ENCODE data around the gene GPC6. TPM values are rescaled to one million over a fixed set of nuclear protein-coding genes. Genes with fewer than 3 reads are reported as not detected.

Gene GPC6
- polyA plus RNA-seq, 1 donor from 2014 or later, result 9.0 TPM

DNA sequence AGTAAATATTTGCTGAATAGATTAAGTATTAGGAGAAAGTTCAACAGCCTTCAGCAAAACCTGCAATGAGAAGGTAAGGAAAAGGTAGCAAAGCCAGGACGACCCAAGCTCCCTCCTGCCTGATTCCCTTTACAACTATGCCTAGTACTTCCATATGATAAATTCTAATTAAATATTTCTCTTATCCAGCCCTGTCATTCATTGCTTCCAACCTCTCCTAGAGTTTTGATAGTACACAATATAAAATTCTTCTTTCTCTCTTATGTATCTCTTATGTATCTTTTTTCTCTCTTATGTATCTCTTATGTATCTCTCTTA, 1065.7 kb downstream of the GPC6 start:
- H3K4me2 ChIP-seq (ENCODE audit: low read length), result no peak overlapping the region
- H3K4me3 ChIP-seq (ENCODE audit: low read length), result no peak overlapping the region
- H3K9me2 ChIP-seq (ENCODE audit: insufficient read depth, low read length), result no peaks in the 10 kb centered on the region
- H3K27me3 ChIP-seq (ENCODE audit: insufficient read depth, low read depth, low read length), result no peaks in the 10 kb centered on the region
- no peak overlapping the region for H3K9ac ChIP-seq (ENCODE audit: low read length)
- H3K27ac ChIP-seq (ENCODE audit: low read length), result no peak overlapping the region
- H3K79me2 ChIP-seq (replicated peaks; ENCODE audit: insufficient read depth, low read length), result no peaks in the 10 kb centered on the region
- no peaks in the 10 kb centered on the region for H3K36me3 ChIP-seq (ENCODE audit: insufficient read depth, low read length)
- H2AFZ ChIP-seq (ENCODE audit: low read depth, low read length), result no peak overlapping the region
- no peaks in the 10 kb centered on the region for H3F3A ChIP-seq (ENCODE audit: insufficient read depth, low read length, poor library complexity, severe bottlenecking)
- no peaks in the 10 kb centered on the region for H4K20me1 ChIP-seq (ENCODE audit: insufficient read depth)
- TF ChIP-seq CTCF (IDR thresholded peaks at IDR 0.05; ENCODE audit: poor library complexity, severe bottlenecking), result no peak
- TF ChIP-seq EZH2 (IDR thresholded peaks at IDR 0.05; ENCODE audit: borderline replicate concordance, insufficient read depth, low read length, poor library complexity, severe bottlenecking), result no peak
- no peak for TF ChIP-seq POLR2AphosphoS5 (IDR thresholded peaks at IDR 0.05)
- TF ChIP-seq TAF1 (IDR thresholded peaks at IDR 0.05; ENCODE audit: low read depth), result no peak
- no peak for TF ChIP-seq SMC3 (conservative IDR thresholded peaks at IDR 0.05; ENCODE audit: poor library complexity)
- no peak for TF ChIP-seq MXI1 (conservative IDR thresholded peaks at IDR 0.05; ENCODE audit: poor library complexity, severe bottlenecking)
- TF ChIP-seq, protein P1, sequence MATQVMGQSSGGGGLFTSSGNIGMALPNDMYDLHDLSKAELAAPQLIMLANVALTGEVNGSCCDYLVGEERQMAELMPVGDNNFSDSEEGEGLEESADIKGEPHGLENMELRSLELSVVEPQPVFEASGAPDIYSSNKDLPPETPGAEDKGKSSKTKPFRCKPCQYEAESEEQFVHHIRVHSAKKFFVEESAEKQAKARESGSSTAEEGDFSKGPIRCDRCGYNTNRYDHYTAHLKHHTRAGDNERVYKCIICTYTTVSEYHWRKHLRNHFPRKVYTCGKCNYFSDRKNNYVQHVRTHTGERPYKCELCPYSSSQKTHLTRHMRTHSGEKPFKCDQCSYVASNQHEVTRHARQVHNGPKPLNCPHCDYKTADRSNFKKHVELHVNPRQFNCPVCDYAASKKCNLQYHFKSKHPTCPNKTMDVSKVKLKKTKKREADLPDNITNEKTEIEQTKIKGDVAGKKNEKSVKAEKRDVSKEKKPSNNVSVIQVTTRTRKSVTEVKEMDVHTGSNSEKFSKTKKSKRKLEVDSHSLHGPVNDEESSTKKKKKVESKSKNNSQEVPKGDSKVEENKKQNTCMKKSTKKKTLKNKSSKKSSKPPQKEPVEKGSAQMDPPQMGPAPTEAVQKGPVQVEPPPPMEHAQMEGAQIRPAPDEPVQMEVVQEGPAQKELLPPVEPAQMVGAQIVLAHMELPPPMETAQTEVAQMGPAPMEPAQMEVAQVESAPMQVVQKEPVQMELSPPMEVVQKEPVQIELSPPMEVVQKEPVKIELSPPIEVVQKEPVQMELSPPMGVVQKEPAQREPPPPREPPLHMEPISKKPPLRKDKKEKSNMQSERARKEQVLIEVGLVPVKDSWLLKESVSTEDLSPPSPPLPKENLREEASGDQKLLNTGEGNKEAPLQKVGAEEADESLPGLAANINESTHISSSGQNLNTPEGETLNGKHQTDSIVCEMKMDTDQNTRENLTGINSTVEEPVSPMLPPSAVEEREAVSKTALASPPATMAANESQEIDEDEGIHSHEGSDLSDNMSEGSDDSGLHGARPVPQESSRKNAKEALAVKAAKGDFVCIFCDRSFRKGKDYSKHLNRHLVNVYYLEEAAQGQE (IDR thresholded peaks at IDR 0.05; ENCODE audit: borderline replicate concordance), result no peak
- TF ChIP-seq EP300 (conservative IDR thresholded peaks at IDR 0.05; ENCODE audit: poor library complexity, severe bottlenecking), result no peak
- TF ChIP-seq RAD21 (conservative IDR thresholded peaks at IDR 0.05), result no peak
- no peaks in the 10 kb centered on the region for H3K9me3 ChIP-seq (ENCODE audit: low read length)

- Histone ChIP-seq H3F3A (ENCODE audit: insufficient read depth, low read length, poor library complexity, severe bottlenecking) (no peaks in the 10 kb centered on the region), H3K27ac (ENCODE audit: low read length) (no peak overlapping the region), H3K4me3 (ENCODE audit: low read length) (no peak overlapping the region), H3K9ac (ENCODE audit: low read length) (no peak overlapping the region), H3K27me3 (ENCODE audit: insufficient read depth, low read depth, low read length) (no peaks in the 10 kb centered on the region), H3K9me3 (ENCODE audit: low read length) (no peaks in the 10 kb centered on the region), H3K9me2 (ENCODE audit: insufficient read depth, low read length) (no peaks in the 10 kb centered on the region), H3K4me2 (ENCODE audit: low read length) (no peak overlapping the region), H2AFZ (ENCODE audit: low read depth, low read length) (no peak overlapping the region), H3K36me3 (ENCODE audit: insufficient read depth, low read length) (no peaks in the 10 kb centered on the region), H4K20me1 (ENCODE audit: insufficient read depth) (no peaks in the 10 kb centered on the region), H3K79me2 (replicated peaks; ENCODE audit: insufficient read depth, low read length) (no peaks in the 10 kb centered on the region)
- TF ChIP-seq RAD21 (conservative IDR thresholded peaks at IDR 0.05), result no peak
- TF ChIP-seq MXI1 (conservative IDR thresholded peaks at IDR 0.05; ENCODE audit: poor library complexity, severe bottlenecking), result no peak
- TF ChIP-seq EZH2 (IDR thresholded peaks at IDR 0.05; ENCODE audit: borderline replicate concordance, insufficient read depth, low read length, poor library complexity, severe bottlenecking), result no peak
- no peak for TF ChIP-seq CTCF (IDR thresholded peaks at IDR 0.05; ENCODE audit: poor library complexity, severe bottlenecking)
- TF ChIP-seq, protein P1 (IDR thresholded peaks at IDR 0.05; ENCODE audit: borderline replicate concordance), result no peak
- no peak for TF ChIP-seq POLR2AphosphoS5 (IDR thresholded peaks at IDR 0.05)
- no peak for TF ChIP-seq SMC3 (conservative IDR thresholded peaks at IDR 0.05; ENCODE audit: poor library complexity)
- TF ChIP-seq TAF1 (IDR thresholded peaks at IDR 0.05; ENCODE audit: low read depth), result no peak
- no peak for TF ChIP-seq EP300 (conservative IDR thresholded peaks at IDR 0.05; ENCODE audit: poor library complexity, severe bottlenecking)
These were observed 1069.9 kb downstream of the GPC6 start for GRCh38 chr13:94296471-94296870.

All from neural cell (in vitro differentiated cells).